Peyer's patch (tissue), 4 donors: ENCODE results near the gene TST.

Experiments
- POLR2A ChIP-seq, 2 donors: fragments of 450-650 bp; IDR thresholded peaks; one replicate each; pipeline ENCODE4 v1.5.1; 2017; ENCODE audit warnings: antibody characterized with exemption in 2 of 2, mild to moderate bottlenecking in 2 of 2, moderate library complexity in 2 of 2
- TF ChIP-seq, protein P1 (sequence below), 6 experiments: fragments of 450-650 bp in 4 of 6; fragments of 200-600 bp in 2 of 6; sonication (generic) in 1 of 6; IDR thresholded peaks; one replicate each; pipeline ENCODE4 v1.5.1; 2017 to 2019; ENCODE audit warnings: antibody characterized with exemption in 6 of 6, mild to moderate bottlenecking in 3 of 6, moderate library complexity in 1 of 6

DNA sequence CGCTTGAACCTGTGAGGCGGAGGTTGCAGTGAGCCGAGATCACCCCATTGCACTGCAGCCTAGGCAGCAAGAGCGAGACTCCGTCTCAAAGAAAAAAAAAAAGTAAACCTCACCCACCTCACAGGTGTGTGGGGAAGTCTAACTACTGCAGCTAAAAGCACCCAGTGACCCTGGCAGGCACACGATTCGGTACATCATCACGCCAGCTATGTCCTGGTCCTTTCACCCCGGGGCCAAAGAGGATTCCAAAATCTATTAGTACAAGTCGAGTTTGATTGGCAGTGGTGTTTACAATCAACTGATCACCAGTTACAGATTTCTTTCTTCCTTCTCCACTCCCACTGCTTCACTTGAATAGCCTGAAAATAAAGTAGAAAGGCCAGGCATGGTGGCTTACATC, 6.3 kb downstream of the TST start:
- TF ChIP-seq POLR2A (IDR thresholded peaks at IDR 0.05) = no peak
- TF ChIP-seq, protein P1, sequence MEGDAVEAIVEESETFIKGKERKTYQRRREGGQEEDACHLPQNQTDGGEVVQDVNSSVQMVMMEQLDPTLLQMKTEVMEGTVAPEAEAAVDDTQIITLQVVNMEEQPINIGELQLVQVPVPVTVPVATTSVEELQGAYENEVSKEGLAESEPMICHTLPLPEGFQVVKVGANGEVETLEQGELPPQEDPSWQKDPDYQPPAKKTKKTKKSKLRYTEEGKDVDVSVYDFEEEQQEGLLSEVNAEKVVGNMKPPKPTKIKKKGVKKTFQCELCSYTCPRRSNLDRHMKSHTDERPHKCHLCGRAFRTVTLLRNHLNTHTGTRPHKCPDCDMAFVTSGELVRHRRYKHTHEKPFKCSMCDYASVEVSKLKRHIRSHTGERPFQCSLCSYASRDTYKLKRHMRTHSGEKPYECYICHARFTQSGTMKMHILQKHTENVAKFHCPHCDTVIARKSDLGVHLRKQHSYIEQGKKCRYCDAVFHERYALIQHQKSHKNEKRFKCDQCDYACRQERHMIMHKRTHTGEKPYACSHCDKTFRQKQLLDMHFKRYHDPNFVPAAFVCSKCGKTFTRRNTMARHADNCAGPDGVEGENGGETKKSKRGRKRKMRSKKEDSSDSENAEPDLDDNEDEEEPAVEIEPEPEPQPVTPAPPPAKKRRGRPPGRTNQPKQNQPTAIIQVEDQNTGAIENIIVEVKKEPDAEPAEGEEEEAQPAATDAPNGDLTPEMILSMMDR (IDR thresholded peaks at IDR 0.05) = no peak
